ENCODE measurements around the gene BAHCC1.

BAHCC1 gene

DNA sequence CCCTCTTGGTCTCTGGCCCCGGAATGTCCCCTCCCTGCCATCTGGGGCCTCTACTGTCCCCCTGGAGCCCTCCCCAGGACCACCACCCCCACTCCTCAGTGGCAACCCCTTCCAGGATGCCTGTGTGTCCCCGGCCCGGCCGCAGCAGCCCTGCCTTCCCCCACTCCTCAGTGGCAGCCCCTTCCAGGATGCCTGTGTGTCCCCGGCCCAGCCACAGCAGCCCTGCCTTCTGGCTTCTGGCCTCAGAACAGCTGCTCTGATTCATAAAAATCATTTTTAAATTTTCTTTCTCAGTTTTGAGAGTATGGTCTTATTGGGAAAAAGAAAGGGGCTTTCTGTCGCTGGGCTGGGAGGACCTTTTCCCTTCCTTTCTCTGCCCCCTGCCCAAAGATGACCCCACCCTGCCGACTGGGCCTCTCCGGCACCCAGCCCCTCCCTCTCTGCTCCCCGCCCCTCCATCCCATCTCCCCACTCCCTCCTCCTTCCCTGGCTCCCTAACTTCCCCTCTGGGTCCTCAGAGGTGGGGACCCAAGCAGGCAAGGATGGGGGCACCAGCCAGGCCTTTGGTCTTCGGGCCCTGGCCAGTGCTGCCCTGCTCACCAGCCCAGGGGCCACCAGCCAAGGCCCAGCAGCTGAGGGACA lies 40.5 kb downstream of the BAHCC1 start:
- Histone ChIP-seq H3K4me3 (ENCODE audit: low read depth, low read length) (no peak overlapping the region), H3K27ac (no peak overlapping the region), H3K27me3 (replicated peaks) (no peaks in the 10 kb centered on the region)

DNA sequence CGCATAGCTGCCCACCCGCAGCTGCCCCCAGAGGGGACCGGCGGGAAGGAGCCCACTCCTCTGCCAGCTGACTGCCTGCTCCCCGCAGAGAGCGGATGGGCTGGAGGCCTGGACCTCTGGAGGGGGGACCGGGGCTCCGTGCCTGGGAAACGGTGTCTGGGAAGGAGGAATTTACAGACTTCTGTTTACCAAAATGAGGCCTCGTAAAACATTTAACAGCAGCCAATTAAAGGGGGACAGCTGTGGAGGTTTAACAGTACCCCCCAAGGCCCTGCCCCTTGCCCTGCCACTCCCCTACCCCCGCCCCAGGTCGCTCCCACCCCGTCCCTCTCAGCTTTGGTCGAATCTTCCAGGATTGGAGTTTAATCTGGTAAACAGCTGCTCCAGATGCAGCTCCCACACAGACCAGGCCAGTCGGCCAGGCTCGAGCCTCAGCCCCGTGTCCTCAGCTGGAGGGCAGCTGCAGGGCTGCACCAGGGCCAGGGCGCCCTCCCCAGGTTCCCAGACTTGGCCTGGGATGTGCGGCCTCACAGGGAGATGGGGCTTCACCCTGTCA lies 41.1 kb downstream of the BAHCC1 start:
- in situ Hi-C loops (cut with HindIII; ENCODE audit: low pct_ligation_motif_present, low sequenced_read_pairs): no loop called here
- Histone ChIP-seq H3K27me3 (replicated peaks) (no peaks in the 10 kb centered on the region), H3K36me3 (replicated peaks) (no peaks in the 10 kb centered on the region), H3K27ac (no peak overlapping the region), H3K4me3 (ENCODE audit: low read depth, low read length) (no peak overlapping the region)
- DNase-seq: no peak
- TF ChIP-seq, protein P1, sequence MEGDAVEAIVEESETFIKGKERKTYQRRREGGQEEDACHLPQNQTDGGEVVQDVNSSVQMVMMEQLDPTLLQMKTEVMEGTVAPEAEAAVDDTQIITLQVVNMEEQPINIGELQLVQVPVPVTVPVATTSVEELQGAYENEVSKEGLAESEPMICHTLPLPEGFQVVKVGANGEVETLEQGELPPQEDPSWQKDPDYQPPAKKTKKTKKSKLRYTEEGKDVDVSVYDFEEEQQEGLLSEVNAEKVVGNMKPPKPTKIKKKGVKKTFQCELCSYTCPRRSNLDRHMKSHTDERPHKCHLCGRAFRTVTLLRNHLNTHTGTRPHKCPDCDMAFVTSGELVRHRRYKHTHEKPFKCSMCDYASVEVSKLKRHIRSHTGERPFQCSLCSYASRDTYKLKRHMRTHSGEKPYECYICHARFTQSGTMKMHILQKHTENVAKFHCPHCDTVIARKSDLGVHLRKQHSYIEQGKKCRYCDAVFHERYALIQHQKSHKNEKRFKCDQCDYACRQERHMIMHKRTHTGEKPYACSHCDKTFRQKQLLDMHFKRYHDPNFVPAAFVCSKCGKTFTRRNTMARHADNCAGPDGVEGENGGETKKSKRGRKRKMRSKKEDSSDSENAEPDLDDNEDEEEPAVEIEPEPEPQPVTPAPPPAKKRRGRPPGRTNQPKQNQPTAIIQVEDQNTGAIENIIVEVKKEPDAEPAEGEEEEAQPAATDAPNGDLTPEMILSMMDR (IDR thresholded peaks at IDR 0.05; ENCODE audit: low read depth, low read length, missing control alignments): no peak

More for the DNA sequence above, 40.5 kb downstream of the BAHCC1 start:
- TF ChIP-seq, protein P1 (IDR thresholded peaks at IDR 0.05; ENCODE audit: low read depth, low read length, missing control alignments): no peak
- no peak for DNase-seq
- H3K36me3 ChIP-seq (replicated peaks): no peaks in the 10 kb centered on the region
- in situ Hi-C loops (cut with HindIII; ENCODE audit: low pct_ligation_motif_present, low sequenced_read_pairs): no loop called here

DNA sequence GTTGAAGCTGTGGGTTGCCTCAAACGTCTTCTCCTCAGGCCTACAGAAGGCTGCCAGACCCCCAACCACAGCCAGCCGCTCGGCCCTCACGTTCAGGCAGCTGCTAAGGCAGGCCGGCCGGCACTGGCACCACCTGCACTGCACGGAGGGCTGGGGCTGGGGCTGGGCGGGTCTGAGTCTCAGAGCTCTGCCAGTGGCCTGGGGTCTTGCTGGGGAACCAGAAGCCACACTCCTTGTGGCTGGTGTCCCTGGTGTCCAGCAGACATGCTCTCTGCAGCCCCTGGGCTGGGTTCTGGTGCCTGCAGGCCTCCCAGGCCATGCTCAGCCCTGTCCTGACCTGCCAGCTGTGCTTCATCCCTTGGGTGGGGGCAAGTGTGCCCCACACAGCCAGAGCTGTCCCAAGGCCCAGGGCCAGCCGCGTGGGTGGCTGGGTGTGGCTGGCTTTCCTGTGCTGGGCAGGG lies 42.0 kb downstream of the BAHCC1 start:
- Histone ChIP-seq H3K27me3 (replicated peaks) (no peaks in the 10 kb centered on the region), H3K27ac (no peak overlapping the region), H3K4me3 (ENCODE audit: low read depth, low read length) (no peak overlapping the region), H3K36me3 (replicated peaks) (no peaks in the 10 kb centered on the region)
- DNase-seq: no peak
- TF ChIP-seq, protein P1 (IDR thresholded peaks at IDR 0.05; ENCODE audit: low read depth, low read length, missing control alignments): no peak
- in situ Hi-C loops (cut with HindIII; ENCODE audit: low pct_ligation_motif_present, low sequenced_read_pairs): no loop called here

DNA sequence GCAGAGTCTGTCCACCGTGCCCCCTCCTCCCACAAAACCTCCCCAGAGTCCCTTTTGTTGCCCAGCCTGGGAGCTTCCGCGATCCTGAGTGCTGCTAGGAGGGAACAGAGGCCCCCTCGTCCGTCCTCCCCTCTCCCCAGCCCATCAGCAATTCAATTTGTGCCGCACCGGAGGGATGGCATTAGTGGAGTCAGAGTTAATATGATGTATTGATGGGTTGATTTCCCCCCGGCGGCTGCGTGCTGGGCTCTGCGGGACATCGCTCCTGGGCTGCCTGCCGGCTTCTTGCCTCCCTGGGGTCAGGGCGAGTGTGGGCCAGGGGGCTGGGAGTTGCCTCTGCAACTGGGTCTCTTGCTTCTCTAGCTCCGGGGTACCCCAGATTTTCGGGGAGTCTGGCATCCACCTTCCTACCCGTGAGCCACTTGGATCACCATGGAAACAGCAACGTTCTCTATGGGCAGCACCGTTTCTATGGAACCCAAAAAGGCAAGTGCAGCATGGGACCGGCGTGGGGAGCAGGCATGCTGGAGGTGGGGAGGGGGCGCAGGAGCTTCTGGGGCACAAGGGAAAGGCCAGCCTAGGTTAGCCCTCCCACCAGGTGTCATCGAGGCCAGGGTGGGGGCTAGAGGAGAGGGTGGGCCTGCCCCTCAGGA lies 42.9 kb downstream of the BAHCC1 start:
- in situ Hi-C loops (cut with HindIII; ENCODE audit: low pct_ligation_motif_present, low sequenced_read_pairs): no loop called here
- Histone ChIP-seq H3K4me3 (ENCODE audit: low read depth, low read length) (no peak overlapping the region), H3K27ac (no peak overlapping the region), H3K36me3 (replicated peaks) (no peaks in the 10 kb centered on the region), H3K27me3 (replicated peaks) (no peaks in the 10 kb centered on the region)
- TF ChIP-seq, protein P1 (IDR thresholded peaks at IDR 0.05; ENCODE audit: low read depth, low read length, missing control alignments): no peak
- DNase-seq: no peak

DNA sequence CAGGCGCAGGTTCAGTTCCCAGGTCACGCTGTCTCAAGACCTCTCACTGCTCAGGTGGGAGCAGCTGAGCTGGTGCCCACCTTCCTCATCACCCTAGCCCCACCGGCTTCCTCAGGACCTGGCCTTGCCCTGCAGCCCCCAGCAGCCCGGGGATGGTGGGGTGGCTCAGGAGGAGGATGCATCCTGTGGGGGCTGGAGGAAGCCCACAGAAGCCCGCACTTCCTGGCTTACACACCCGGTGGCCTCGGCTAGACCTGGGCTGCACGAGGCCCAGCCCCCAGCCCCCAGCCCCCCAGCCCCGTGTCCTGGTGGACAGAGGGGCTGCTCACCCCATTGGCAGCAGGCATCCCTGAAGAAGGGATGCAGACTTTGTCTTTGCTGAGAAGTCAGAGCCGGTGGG lies 43.4 kb downstream of the BAHCC1 start:
- in situ Hi-C loops (cut with HindIII; ENCODE audit: low pct_ligation_motif_present, low sequenced_read_pairs): no loop called here
- no peak overlapping the region for H3K4me3 ChIP-seq (ENCODE audit: low read depth, low read length)
- no peak for DNase-seq
- H3K36me3 ChIP-seq (replicated peaks): no peaks in the 10 kb centered on the region
- TF ChIP-seq, protein P1 (IDR thresholded peaks at IDR 0.05; ENCODE audit: low read depth, low read length, missing control alignments): no peak
- no peak overlapping the region for H3K27ac ChIP-seq
- no peaks in the 10 kb centered on the region for H3K27me3 ChIP-seq (replicated peaks)
